Stimulated activated CD8-positive, alpha-beta memory T cell treated with anti-CD3 and anti-CD28 coated beads, Interleukin-4, amount 100 ng/mL, for 24 hours (primary cell): ENCODE results near the gene DCTD.

Experiments used
- DNase-seq: peaks from one replicate; pipeline ENCODE4 v3.0.0-alpha.2; 2020; ENCODE audit warnings: low read depth

Gene DCTD

GRCh38 chr4:182840108-182840507 lies 77.1 kb downstream of the DCTD start:
- no peak for DNase-seq
